HG03095 (cell line): ENCODE results near the gene SNRNP70.
A peak's percentile ranks its signal among the peaks of the same experiment; 100 is the strongest.

ENCODE experiments used
- ATAC-seq: cut with Tn5 transposase; IDR thresholded peaks from one replicate; pipeline ENCODE4 v1.9.1; 2021; ENCODE audit warnings: moderate library complexity; ENCODE audit not compliant: unreplicated experiment

Gene SNRNP70

DNA sequence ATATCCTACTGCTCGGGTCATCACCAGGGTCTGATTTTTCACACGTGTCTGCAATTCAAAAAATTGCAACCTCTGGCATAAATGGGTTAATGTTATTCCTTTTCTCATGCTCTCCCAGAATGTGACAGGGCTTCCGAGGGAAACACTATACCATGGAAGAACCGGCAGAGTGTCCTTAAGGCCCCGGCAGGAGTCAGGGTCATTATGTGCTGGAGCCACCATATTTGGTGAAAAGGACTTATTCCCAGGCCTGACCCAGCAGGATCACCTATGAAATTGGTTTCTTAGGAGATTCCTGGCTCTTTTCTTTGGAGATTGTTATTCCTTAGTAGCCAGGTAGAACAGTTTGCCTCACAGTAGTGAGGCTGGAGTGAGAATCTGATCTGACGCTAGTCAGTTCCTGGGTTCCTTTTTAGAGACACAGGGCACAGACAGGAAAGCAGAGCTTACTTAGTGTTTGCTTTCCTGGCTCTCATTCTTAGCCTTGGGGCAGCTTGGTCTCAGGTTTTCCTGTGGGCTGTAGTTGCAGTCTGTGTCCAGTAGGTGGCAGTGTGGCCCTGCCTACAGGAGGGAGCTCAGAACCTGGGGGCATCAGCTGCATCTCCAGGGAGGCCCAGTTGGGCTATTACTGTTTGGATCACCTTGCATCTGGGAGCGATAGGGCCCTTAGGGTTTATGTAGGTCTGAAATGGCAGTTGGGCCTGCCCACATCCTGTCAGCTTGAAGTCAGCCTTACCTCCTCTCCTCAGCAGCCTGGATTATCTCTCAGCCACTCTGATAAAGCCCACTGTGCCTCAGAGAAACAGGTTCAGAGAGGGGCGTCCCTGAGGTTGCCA is 12.4 kb downstream of the SNRNP70 start:
- ATAC-seq = no peak

DNA sequence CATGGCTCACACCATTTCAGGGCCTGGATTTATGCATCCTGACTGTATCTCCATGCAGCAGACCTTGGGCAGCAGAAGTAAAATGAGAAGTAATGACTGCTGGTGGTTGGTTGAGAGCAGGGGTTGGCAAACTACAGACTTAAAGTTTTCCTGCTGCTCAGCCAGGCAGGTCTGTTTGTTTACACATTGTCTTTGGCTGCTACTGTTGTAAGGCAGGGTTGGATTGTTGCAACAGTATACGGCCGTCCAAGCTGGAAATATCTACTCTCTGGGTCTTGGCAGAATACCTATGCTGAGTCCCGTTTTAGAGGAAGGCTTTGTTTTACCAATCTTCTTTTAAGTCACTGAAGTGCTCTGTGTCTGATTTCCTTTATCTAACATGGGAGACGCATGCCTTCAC is 13.5 kb downstream of the SNRNP70 start:
- ATAC-seq = no peak

DNA sequence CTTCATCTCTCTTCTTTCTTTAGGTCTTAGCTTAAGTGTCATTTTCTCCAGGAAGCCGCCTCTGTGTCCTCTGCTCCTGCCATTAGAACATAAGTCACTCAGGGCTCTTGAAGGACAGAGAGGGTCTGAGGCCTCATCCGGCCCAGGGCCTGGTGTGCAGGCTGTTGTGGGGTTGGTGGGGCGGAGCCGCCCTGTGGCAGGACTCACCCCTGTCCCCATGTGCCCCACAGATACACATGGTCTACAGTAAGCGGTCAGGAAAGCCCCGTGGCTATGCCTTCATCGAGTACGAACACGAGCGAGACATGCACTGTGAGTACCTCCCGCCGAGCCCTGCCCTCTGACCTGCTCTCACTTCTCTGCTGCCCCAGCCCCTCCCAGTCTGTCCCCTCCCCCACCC is 15.9 kb downstream of the SNRNP70 start:
- ATAC-seq = no peak

DNA sequence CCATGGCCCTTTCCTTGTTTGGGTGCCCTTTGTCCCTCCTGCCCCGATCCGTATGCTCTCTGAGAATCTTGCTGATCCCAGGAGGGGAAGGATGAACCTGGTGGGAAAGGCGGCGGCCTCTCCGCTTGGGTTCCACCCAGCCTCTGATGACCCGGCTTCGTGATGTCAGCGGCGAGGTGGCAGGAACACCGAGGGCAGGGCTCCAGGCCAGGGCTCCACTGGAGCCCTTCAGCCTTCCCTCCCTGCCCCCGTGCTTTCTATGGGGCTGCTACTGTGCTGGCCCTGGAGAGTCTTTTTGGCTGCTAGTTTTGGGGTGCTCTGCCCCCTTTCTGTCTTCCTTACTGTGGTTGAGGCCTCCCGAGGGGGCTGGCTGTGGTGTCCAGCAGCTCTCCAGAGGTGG is 17.1 kb downstream of the SNRNP70 start:
- no peak for ATAC-seq

- no peak for ATAC-seq
These were observed 18.3 kb downstream of the SNRNP70 start for GRCh38 chr19:49103331-49104085.

DNA sequence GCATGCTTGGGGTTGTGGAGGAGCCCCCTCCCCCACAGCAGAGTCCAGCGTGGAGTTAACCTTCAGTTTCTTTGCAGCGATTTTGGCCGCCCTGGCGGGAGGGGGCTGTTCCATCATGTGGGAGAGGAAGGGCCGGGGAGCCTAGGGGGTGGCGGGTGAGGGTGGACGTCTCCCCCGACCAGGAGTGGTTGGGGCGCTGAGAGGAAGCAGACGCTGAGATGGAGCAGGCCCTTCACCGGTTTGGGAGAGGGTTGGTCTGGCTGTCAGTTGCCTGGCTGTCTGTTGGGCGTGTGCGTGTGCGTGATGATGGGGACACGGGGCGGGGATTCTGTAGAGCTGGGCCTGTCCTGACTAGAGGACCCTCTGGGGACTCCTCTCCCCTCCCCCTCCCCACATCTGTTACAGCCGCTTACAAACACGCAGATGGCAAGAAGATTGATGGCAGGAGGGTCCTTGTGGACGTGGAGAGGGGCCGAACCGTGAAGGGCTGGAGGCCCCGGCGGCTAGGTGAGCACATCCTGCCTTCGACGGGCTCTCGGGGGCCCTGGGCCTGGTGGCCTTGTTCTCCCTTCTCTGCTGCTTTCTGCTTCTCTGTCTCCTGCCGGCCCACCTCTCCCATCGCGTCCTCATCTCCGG is 19.1 kb downstream of the SNRNP70 start:
- ATAC-seq = no peak

GRCh38 chr19:49106648-49107135 is 21.4 kb downstream of the SNRNP70 start:
- no peak for ATAC-seq

DNA sequence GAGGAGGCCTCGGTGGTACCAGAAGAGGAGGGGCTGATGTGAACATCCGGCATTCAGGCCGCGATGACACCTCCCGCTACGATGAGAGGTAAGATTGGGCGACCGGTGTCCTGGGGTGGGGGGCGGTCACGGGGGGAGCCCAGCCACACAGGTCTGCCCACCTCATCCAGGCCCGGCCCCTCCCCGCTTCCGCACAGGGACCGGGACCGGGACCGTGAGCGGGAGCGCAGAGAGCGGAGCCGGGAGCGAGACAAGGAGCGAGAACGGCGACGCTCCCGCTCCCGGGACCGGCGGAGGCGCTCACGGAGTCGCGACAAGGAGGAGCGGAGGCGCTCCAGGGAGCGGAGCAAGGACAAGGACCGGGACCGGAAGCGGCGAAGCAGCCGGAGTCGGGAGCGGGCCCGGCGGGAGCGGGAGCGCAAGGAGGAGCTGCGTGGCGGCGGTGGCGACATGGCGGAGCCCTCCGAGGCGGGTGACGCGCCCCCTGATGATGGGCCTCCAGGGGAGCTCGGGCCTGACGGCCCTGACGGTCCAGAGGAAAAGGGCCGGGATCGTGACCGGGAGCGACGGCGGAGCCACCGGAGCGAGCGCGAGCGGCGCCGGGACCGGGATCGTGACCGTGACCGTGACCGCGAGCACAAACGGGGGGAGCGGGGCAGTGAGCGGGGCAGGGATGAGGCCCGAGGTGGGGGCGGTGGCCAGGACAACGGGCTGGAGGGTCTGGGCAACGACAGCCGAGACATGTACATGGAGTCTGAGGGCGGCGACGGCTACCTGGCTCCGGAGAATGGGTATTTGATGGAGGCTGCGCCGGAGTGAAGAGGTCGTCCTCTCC is 22.6 kb downstream of the SNRNP70 start:
- no peak for ATAC-seq

DNA sequence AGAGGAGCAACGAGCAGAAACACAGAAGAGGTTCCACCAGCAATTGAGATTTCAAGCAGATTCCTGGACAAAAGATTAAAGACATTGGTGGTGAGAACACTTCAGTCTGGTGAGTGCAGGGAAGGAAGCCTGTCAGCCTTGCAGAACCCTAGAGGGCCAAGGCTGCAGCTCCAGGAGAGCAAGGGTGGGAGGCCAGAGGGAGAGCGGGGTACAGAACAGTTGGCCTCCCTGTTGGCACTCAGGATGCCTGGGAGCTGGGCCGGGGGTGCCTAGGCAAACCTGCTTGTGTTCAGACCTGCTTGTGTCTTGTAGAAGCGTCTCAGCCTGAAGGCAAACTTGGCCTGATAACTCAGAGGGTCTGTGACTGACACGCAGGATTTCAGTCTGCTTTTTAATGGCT is 23.8 kb downstream of the SNRNP70 start:
- ATAC-seq = no peak

DNA sequence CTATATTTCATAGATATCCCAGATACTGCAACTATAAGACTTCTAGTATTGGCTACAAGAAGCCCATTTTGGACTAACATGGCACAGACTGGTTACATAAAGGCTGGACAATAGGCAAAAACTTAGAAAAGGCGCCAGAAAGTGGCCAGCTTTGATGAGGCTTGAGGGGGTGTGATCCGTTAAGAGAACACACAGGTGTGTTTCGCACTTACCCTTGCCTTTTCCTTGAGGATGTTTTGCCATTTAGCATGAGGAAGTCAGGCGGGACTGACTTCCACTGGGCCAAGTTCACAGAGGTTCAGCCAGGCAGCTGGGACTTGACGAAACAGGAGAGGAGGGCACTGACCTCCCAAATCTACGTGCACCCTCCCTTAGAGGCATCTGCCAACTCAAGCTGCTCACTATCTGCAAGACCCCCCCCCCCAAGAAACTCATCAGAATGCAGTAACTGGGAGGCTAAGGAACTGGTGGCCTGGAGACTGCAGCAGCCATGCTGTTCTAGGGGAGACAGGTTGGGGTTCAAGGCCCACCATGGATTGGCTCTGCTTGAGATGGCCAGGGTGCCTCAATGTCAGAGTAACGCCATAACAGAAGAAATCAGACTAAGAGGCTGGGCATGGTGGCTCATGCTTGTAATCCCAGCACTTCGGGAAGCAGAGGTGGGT is 24.4 kb downstream of the SNRNP70 start:
- no peak for ATAC-seq

GRCh38 chr19:49110567-49110966 is 25.3 kb downstream of the SNRNP70 start:
- ATAC-seq = no peak

DNA sequence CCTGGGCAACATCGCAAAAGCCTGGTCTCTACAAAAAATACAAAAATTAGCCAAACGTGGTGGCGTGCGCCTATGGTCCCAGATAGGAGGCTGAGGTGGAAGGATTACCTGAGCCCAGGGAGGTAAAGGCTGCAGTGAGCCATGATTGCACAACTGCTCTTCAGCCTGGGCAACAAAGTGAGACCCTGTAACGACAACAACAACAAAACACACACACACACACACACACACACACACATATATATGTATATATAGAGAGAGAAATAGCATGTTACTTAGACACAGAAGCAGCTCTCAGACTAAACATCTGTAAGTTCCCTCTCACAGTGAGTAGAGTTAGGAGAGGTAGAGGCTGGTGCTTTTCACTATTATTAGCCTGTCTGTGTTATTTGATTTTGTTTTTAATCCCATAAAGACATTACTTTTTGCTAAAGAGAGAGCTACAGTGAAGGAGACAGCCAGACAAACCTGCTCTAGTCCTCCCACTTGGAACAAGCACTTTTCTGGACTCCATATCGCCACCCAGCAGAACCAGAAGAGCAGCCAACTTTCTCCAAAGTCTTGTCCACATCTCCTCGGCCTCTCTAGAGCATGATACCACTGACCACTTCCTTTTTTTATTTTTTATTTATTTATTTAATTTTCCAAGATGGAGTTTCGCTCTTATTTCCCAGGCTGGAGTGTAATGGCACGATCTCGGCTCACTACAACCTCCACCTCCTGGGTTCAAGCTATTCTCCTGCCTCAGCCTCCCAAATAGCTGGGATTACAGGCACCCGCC is 26.2 kb downstream of the SNRNP70 start:
- ATAC-seq = no peak

GRCh38 chr19:49113762-49114629 is 28.7 kb downstream of the SNRNP70 start, which contains the start of gene LIN7B:
Gene LIN7B, plus strand, starts transcription at chr19:49114370. Its CDS starts 35 bp downstream, at chr19:49114405.
- peak; percentile 44 for ATAC-seq

GRCh38 chr19:49114630-49115363 is 29.5 kb downstream of the SNRNP70 start:
- ATAC-seq = peak; percentile 3

GRCh38 chr19:49116544-49116943 is 31.3 kb downstream of the SNRNP70 start:
- ATAC-seq = no peak

DNA sequence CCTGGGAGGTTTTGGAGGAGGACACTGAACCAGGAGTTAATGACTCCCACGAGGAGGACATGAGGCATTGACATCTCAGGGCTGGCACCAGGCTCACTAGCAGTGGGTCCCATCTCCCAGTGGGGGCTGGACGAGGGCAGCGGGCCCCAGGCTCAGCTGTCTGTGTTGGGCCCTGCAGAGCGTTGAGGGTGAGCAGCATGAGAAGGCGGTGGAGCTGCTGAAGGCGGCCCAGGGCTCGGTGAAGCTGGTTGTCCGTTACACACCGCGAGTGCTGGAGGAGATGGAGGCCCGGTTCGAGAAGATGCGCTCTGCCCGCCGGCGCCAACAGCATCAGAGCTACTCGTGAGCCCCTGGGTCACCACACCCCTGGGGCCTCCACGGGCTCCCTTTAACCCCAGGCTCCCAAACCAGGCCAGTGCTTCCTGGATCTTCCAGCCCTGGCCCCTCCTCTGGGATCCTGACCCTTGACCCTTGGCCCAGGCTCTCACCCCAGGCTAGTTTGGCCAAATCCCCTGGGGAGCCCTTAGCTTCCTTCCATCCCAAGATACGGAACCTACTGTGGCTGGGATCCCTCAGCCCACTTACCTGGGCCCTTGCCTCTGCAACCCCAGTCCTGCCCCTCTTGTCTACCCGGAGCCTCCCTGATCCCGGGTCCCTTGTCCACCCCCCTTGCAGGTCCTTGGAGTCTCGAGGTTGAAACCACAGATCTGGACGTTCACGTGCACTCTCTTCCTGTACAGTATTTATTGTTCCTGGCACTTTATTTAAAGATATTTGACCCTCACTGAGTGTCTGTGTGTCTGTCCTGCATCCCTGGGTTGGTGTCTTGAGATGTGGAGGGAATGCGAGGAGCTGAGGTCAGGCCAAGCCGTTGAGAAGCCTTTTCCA is 32.7 kb downstream of the SNRNP70 start:
- no peak for ATAC-seq
